DMS79 (cell line): Measurements from ENCODE around the gene CTSH.
"Not testable (repeated sequence)": the region's sequence is repeated elsewhere in the genome, so short reads cannot be mapped to it uniquely, and the experiment has no call there.

ENCODE experiments used
- DNase-seq: peaks from one replicate; lab custom pipeline; 2025; lab: John Stamatoyannopoulos, UW

Gene CTSH

DNA sequence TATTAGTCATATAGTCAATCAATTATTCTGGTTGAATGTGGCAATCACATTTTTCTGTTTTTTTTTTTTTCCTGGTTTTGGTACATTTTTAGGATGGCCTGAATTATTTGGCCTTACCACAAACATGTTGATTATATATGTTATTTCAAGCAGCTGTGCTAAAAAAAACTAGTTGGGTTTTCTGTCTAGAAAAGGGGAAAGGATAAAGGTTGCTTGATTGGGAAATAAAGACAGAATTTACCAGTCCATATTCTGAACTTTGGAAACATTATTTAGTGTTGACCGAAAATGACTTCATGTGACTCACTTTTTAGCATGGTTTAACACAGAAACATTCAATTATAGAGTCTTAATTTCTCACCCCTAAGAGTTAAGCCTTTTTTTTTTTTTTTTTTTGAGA lies 64.0 kb downstream of the CTSH start:
- no peak for DNase-seq

DNA sequence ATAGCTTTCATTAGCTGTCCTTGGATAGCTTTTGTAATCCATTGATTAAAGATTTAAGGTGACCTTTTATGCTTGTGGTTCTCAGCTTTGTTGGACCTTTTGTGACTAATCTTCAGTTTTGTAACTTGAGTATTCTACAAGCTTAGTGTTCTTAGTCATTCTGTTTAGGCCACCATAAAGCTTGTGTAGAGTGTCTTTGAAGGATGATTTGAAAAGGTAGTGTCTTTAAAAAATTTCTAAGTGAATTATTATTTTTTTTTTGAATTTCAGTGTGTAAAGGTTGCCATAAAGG lies 64.7 kb downstream of the CTSH start:
- no peak for DNase-seq

DNA sequence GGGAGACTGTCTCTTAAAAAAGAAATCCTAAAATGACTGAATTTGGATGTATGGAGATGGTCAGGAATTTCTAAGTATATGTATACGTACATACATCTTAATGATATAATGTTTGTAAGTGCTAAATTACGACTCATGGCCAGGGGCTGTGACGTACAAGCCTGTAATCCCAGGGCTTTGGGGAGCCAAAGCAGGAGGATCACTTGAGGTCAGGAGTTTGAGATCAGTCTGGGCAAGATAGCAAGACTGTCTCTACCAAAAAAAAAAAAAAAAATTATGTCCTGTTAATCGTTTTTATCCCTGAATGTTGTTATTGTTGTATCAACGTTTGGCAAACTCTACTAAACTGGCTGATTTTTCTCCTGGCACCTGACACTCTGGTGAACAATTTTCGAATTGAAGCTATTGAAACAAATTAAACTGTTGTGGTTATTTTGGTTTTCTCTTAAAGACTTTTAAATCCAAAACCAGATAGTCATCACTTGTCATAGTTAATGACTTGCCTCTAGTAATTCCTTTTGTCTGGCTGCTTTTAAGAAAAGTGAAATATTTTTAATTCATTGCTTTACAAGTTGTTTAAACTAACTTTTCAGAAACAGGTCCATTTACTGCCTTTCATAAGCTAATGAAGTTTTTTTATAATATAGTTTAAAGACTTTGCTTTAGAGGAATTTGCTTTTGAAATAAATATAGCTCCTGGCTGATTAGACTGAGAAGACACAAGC lies 65.2 kb downstream of the CTSH start:
- DNase-seq, result no peak

DNA sequence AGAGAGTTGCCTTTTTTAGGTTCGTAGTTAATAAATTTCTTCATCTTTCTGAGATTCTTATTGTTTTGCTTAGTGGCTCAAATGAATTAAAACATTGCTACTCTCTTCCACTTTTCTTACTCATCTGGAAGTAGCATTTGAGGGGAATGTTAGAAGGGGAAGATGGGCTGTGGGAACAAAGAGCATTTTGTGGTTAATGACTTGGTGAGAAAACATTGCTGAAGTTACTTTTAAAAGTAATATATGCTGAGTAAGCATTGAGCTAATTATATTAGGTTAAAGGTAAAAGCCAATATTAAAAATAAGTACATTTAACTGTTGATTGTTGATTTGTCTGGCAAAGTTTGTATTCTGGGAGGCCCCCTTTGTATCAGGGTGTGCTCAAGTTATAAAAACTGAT lies 66.5 kb downstream of the CTSH start:
- DNase-seq, result no peak

DNA sequence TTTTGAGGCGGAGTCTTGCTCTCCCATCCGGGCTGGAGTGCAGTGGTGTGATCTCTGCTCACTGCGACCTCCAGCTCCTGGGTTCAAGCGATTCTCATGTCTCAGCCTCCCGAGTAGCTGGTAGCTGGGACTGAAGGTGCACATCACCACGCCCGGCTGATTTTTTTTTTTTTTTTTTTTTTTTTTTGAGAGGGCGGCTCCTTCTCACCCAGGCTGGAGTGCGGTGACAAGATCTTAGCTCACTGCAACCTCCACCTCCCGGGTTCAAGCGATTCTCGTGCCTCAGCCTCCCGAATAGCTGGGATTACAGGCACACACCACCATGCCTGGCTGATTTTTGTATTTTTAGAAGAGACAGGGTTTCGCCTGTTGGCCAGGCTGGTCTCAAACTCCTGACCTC lies 67.9 kb downstream of the CTSH start:
- DNase-seq, result not testable (repeated sequence)

DNA sequence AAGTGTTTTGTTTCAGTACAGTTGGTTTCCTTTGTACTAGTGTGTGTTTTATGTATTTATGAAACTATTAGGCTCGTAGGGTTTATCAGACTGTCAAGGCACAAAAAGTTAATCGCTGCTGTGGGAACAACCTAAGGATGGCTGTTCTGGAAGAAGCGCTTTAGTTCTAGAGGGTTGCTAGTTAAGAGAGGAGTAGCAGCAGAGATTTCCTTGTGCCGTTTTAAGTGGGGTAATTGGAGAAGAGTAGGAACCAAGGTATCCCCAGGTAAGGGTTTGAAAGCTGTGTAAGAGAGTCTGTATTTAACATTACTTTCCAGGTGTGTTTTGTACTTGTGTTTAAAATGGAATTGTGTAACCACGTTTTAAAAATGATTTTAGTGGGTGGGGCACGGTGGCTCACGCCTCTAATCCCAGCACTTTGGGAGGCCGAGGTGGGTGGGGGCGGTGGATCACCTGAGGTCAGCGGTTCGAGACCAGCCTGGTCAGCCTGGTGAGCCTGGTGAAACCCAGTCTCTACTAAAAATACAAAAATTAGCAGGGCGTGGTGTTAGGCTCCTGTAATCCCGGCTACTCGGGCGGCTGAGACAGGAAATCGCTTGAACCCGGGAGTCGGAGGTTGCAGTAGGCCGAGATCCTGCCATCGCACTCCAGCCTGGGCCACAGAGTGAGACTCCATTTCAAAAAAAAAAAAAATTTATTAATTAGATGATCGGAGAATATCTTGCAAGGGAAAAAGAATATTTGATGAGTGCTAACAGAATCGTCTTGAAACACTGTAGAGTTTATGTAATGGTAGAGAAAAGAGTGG lies 69.5 kb downstream of the CTSH start:
- DNase-seq, result no peak

DNA sequence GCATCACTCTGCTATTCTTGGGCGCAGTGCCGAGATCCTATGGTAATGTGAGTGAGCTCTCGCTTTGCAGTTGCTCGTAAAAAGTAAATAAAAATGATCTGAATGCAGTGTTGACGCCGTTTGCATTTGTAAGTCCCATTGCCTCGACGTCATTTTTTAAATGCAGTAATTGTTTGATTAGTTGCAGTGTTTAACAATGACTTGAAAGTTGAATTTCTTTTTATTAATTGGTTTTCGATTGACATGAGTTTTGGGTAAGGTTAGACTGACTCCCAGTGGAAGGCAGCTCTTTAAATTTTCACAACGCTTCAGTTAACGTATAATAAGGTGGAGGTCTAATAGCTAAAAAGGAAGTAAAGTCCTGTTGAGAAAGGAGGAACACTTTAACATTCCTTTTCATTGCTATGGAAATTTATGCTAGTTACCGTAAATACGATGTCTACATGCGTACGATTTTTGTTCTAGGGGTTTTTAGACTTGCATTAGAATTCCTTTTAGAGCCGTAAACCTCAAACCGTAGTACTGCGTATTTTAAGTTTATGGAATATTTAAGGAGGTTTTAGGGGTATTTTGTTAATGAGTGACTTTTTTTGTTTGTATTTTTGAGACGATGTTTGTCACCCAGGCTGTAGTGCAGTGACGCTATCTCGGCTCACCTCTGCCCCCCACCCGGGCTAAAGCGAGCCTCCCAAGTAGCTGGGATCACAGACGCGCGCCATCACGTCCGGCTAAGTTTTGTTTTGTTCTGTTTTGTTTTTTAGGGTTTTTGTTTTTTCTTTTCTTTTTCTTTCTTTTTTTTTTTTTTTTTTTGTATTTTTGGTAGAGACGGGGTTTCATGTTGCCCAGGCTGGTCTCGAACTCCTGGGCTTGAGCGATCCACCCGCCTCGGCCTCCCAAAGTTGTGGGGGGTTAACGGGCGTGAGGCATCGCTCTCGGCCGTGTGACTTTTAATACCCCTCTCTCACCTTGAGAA lies 70.8 kb downstream of the CTSH start:
- no peak for DNase-seq

DNA sequence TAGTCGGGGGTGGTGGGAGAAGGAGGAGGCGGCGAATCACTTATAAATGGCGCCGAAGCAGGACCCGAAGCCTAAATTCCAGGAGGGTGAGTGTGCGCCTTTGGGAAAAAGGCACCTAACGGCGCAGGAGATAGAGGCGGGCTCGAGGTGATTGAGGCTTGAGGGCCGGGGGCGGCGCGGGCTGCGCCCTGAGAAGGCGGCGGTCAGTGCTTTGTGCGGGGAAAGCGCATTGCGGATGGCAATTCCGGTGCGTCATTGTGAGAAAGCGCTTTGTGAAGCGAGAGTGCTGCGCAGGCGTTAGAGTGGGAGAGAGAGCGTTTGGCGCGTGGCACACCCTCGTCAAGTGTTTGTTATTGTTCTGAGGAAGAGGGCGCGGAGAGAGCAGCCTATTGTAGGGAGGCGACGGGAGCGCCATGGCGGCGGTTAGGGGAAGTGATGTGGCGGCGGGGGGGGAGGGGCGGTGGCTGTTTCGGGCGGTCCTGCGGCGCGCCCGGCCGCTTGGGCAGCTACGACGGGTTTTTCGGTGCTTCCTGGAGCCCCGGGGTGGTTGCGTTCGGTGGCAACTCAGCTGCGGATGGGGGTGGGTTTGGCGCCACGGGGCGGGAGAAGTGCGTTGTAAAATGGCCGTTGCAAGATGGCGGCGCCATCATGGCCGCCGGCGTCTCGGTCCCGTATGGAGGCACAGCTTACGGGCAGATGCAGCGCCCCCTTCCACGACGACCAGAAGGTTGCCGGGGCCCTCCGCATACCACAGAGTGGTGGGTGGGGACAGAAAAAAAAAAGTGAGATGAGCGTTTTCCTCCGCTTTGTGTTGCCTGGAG lies 71.7 kb downstream of the CTSH start:
- peak; percentile 70 for DNase-seq

DNA sequence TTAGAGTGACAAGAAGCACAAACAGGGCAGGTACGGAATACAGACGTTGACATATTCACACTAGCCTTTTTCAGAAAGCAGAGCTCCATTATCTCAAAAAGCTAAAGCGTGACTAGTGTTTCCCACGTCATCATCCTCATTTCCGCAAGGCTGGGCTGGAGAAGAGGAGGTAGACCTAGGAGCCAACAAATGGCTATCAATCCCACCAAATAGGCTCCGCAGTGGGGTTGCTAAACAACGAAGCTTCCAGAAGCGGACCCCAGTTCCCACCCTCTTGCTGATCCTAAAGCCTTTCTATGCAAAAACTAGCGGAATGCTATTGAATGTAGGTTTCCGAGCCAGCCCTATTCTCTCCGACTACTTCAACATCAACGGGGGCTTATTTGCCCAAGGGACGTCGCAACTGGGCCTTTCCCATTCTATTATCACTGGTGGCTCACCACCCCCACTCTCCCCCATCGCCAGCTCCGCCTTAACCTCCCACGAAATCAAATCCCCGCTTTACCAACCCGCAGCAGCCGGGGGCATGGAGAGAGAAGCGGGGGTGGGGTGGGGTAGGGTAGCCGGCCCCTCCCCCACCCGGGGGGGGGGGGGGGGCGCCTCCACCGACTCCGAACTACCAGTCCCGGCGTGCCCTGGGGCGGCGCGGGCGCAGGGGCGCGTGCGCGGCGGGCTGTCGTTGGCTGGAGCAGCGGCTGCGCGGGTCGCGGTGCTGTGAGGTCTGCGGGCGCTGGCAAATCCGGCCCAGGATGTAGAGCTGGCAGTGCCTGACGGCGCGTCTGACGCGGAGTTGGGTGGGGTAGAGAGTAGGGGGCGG lies 72.5 kb downstream of the CTSH start, which contains the start of gene MORF4L1:
TSS of gene MORF4L1 (plus strand) at position 736 of the 817 bp plus-strand sequence. CDS start 128 bp downstream, outside the sequence.
- peak; percentile 60 for DNase-seq

DNA sequence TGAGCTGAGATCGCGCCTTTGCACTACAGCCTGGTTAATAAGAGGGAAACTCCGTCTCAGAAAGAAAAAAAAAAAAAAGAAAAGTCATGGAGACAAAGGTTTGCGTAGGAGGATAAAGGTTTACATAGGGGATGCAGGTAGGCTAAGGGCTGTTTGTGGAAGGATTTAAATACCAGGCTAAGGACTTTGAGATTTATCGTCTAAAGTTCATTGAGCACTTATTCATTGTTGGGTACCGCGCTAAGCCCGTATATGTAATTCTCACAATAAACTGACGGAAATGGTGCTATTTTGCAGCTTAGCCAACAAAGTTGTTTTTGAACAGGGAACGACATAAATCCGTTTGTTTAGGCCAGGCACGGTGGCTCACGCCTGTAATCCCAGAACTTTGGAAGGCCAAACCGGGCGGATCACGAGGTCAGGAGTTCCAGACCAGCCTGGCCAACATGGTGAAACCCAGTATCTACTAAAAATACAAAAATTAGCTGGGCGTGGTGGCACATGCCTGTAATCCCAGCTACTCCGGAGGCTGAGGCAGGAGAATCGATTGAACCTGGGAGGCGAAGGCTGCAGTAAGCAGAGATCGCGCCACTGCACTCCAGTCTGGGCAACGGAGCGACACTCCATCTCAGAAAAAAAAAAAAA lies 73.2 kb downstream of the CTSH start:
- not testable (repeated sequence) for DNase-seq
